Neuronal stem cell (in vitro differentiated cells): ENCODE measurements around the gene REN. TPM values are rescaled to one million over a fixed set of nuclear protein-coding genes. Genes with fewer than 3 reads are reported as not detected.

ENCODE experiments used
- DNase-seq: peaks from one replicate; pipeline ENCODE4 v3.0.0-alpha.2; 2013; ENCODE audit warnings: low spot score
- H2AFZ ChIP-seq: one replicate; pipeline ENCODE4 v1.6.1; 2013; ENCODE audit warnings: mild to moderate bottlenecking, low read length, inconsistent platforms
- H2AK5ac ChIP-seq: 2 replicates; pipeline ENCODE4 v1.6.1; 2013; ENCODE audit warnings: low read depth, mild to moderate bottlenecking, inconsistent platforms, low read length, moderate library complexity, mixed read lengths
- H2BK120ac ChIP-seq: 2 replicates; pipeline ENCODE4 v1.6.1; 2013; ENCODE audit warnings: low read depth, mild to moderate bottlenecking, inconsistent platforms, low read length, moderate library complexity, mixed read lengths
- H2BK12ac ChIP-seq: one replicate; pipeline ENCODE4 v1.6.1; 2013; ENCODE audit warnings: low read length, inconsistent platforms
- H2BK15ac ChIP-seq: 2 replicates; pipeline ENCODE4 v1.6.1; 2013; ENCODE audit warnings: mild to moderate bottlenecking, low read length, inconsistent platforms, mixed read lengths
- H2BK5ac ChIP-seq: one replicate; pipeline ENCODE4 v1.6.1; 2013; ENCODE audit warnings: inconsistent platforms, mild to moderate bottlenecking, low read length, moderate library complexity
- H3K14ac ChIP-seq: one replicate; pipeline ENCODE4 v1.6.1; 2013; ENCODE audit warnings: low read length, inconsistent platforms
- H3K18ac ChIP-seq: 2 replicates; pipeline ENCODE4 v1.6.1; 2013; ENCODE audit warnings: low read length, inconsistent platforms
- H3K23ac ChIP-seq: 2 replicates; pipeline ENCODE4 v1.6.1; 2013; ENCODE audit warnings: low read depth, mild to moderate bottlenecking, mixed read lengths, low read length, inconsistent platforms; ENCODE audit not compliant: poor library complexity
- H3K27ac ChIP-seq: replicated peaks from 3 replicates; pipeline ENCODE4 v1.5.1; 2013; ENCODE audit warnings: low read length, inconsistent platforms
- H3K27me3 ChIP-seq, 3 experiments: 2 replicates each; pipeline ENCODE4 v1.6.1; 2013; ENCODE audit warnings: low read length in 3 of 3, mild to moderate bottlenecking in 2 of 3, inconsistent platforms in 1 of 3, low read depth in 1 of 3, mixed read lengths in 1 of 3, moderate library complexity in 1 of 3; ENCODE audit not compliant: control insufficient read depth in 3 of 3, insufficient read depth in 3 of 3
- H3K36me3 ChIP-seq, 2 donors: replicated peaks in 1 of 2; 2 replicates each; pipeline ENCODE4 v1.6.1; 2013; ENCODE audit warnings: low read length in 2 of 2; ENCODE audit not compliant: control insufficient read depth in 2 of 2, insufficient read depth in 2 of 2
- H3K4ac ChIP-seq: 2 replicates; pipeline ENCODE4 v1.6.1; 2013; ENCODE audit warnings: inconsistent platforms, mild to moderate bottlenecking, low read length, moderate library complexity
- H3K4me1 ChIP-seq, 2 donors: 1 replicate in 1 of 2; 2 replicates in 1 of 2; pipeline ENCODE4 v1.6.1; 2013; ENCODE audit warnings: low read length in 2 of 2, low read depth in 1 of 2; ENCODE audit not compliant: control insufficient read depth in 2 of 2, insufficient read depth in 1 of 2
- H3K4me2 ChIP-seq: one replicate; pipeline ENCODE4 v1.6.1; 2013; ENCODE audit warnings: mild to moderate bottlenecking, low read length, inconsistent platforms; ENCODE audit not compliant: insufficient read depth, poor library complexity, severe bottlenecking
- H3K4me3 ChIP-seq, 2 donors: 2 replicates each; pipeline ENCODE4 v1.5.1; 2013; ENCODE audit warnings: low read length in 2 of 2, mild to moderate bottlenecking in 2 of 2, inconsistent platforms in 1 of 2, moderate library complexity in 1 of 2
- H3K79me1 ChIP-seq: one replicate; pipeline ENCODE4 v1.6.1; 2013; ENCODE audit warnings: low read depth, mild to moderate bottlenecking, inconsistent platforms, low read length, moderate library complexity
- H3K9ac ChIP-seq: one replicate; pipeline ENCODE4 v1.6.1; 2013; ENCODE audit warnings: mild to moderate bottlenecking, low read depth, low read length, inconsistent platforms; ENCODE audit not compliant: poor library complexity
- H3K9me3 ChIP-seq, 2 donors: replicated peaks in 1 of 2; 2 replicates each; pipeline versions ENCODE3 to v1.6.1; 2013; ENCODE audit warnings: low read length in 2 of 2, mild to moderate bottlenecking in 2 of 2, inconsistent platforms in 1 of 2, low read depth in 1 of 2, mixed read lengths in 1 of 2, moderate library complexity in 1 of 2; ENCODE audit not compliant: control insufficient read depth in 2 of 2, insufficient read depth in 1 of 2
- H4K8ac ChIP-seq: one replicate; pipeline ENCODE4 v1.6.1; 2013; ENCODE audit warnings: low read depth, mild to moderate bottlenecking, inconsistent platforms, low read length, moderate library complexity
- H4K91ac ChIP-seq: one replicate; pipeline ENCODE4 v1.6.1; 2013; ENCODE audit warnings: low read length, low read depth, mild to moderate bottlenecking, inconsistent platforms; ENCODE audit not compliant: poor library complexity
- WGBS, 2 donors: extraction: QIAGEN DNeasy Blood & Tissue Kit; methylation state at CpG; one replicate each; pipeline ENCODE4 v1.1.7; 2013; ENCODE audit warnings: missing lambda C conversion rate in 2 of 2, mixed read lengths in 1 of 2; ENCODE audit not compliant: insufficient read length in 2 of 2, insufficient replicate concordance in 1 of 2; ENCODE audit errors: extremely low coverage in 2 of 2; 5-methylcytosine and 5-hydroxymethylcytosine counted together
- polyA plus RNA-seq, 2 experiments: library from polyadenylated mRNA; stranded (reverse); fragments of 200-250 nt; gene quantifications; one replicate each; pipeline ENCODE4 v1.2.3, GENCODE V29; 2013

Gene REN
- polyA plus RNA-seq (2013, experiment 1 of 2) = not detected
- not detected for polyA plus RNA-seq (2013, experiment 2 of 2)

- no peaks in the 10 kb centered on the region for H3K36me3 ChIP-seq
- no peak within 1 kb of the TSS for H2AK5ac ChIP-seq
- H3K9me3 ChIP-seq = peaks cover 2 to 18% of the 10 kb centered on the region in 2 donors
- no peak within 1 kb of the TSS for H3K27ac ChIP-seq
- no peak for DNase-seq
- H2AFZ ChIP-seq = no peak within 1 kb of the TSS
- no peak within 1 kb of the TSS for H3K18ac ChIP-seq
- H2BK15ac ChIP-seq = no peak within 1 kb of the TSS
- H3K9ac ChIP-seq = no peak within 1 kb of the TSS
- no peak within 1 kb of the TSS for H3K4me3 ChIP-seq
- H3K4me2 ChIP-seq = no peak within 1 kb of the TSS
- H4K8ac ChIP-seq = no peak within 1 kb of the TSS
- H3K79me1 ChIP-seq = no peaks in the 10 kb centered on the region
- no peak within 1 kb of the TSS for H3K14ac ChIP-seq
- H2BK120ac ChIP-seq = no peak within 1 kb of the TSS
- H2BK5ac ChIP-seq = no peak within 1 kb of the TSS
- peaks cover 0 to 23% (median 0%) of the 10 kb centered on the region in 3 experiments for H3K27me3 ChIP-seq
- H2BK12ac ChIP-seq = no peak within 1 kb of the TSS
- H3K4me1 ChIP-seq = no peaks in the 10 kb centered on the region
- H3K4ac ChIP-seq = no peak within 1 kb of the TSS
- no CpG with 5 or more reads among the region's 5 CpGs for WGBS, 2 donors
- no peak within 1 kb of the TSS for H4K91ac ChIP-seq
- no peak within 1 kb of the TSS for H3K23ac ChIP-seq
Measured at GRCh38 chr1:204166219-204166618, at the start of gene REN. Gene REN (minus strand): TSS chr1:204166337. CDS start chr1:204166293, 44 bp downstream.

- no peaks in the 10 kb centered on the region for H3K79me1 ChIP-seq
- DNase-seq = peak; percentile 55
- H2AFZ ChIP-seq = peak within 1 kb of the TSS; percentile 55
- peak within 1 kb of the TSS; percentile 66 for H3K4me2 ChIP-seq
- no peak within 1 kb of the TSS for H4K91ac ChIP-seq
- no peak within 1 kb of the TSS for H3K14ac ChIP-seq
- no peaks in the 10 kb centered on the region for H3K9me3 ChIP-seq
- H2BK120ac ChIP-seq = no peak within 1 kb of the TSS
- H2BK5ac ChIP-seq = no peak within 1 kb of the TSS
- H4K8ac ChIP-seq = no peak within 1 kb of the TSS
- H3K36me3 ChIP-seq = no peaks in the 10 kb centered on the region
- no peaks in the 10 kb centered on the region for H3K4me1 ChIP-seq
- H2BK12ac ChIP-seq = no peak within 1 kb of the TSS
- peaks cover 0 to 16% (median 3%) of the 10 kb centered on the region in 3 experiments for H3K27me3 ChIP-seq
- peak within 1 kb of the TSS in 1 of 2 donors; percentile 58 for H3K4me3 ChIP-seq
- peak within 1 kb of the TSS; percentile 22 for H2AK5ac ChIP-seq
- no peak within 1 kb of the TSS for H3K27ac ChIP-seq
- no peak within 1 kb of the TSS for H3K9ac ChIP-seq
- no peak within 1 kb of the TSS for H3K4ac ChIP-seq
- H2BK15ac ChIP-seq = peak within 1 kb of the TSS; percentile 33
- no CpG with 5 or more reads among the region's 41 CpGs for WGBS, 2 donors
- peak within 1 kb of the TSS; percentile 70 for H3K23ac ChIP-seq
- peak within 1 kb of the TSS; percentile 79 for H3K18ac ChIP-seq
Measured at GRCh38 chr1:204213668-204214662, 47.8 kb upstream of the REN start, which contains the start of gene GOLT1A. Gene GOLT1A (minus strand): TSS chr1:204213988. CDS start chr1:204213906, 82 bp downstream.

DNA sequence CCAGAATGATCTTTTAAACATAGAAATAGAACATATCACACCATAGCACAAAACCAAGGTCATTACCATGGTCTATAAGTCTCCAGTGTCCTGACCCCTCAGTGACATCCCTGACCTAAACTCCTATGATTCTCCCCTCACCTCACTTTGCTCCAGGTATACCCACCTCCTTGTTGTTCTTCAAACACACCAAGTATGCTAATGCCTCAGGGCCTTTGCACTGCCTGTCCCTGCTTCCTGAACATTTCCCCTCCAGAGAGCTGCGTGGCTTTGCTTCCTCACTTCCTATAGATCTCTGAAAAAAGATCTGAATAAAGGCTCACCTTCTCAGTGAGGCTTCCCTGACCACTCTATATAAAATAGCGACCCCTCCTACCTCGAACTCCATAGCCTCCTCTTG lies 46.6 kb upstream of the REN start:
- H3K23ac ChIP-seq = no peak overlapping the region
- H3K4me1 ChIP-seq = no peaks in the 10 kb centered on the region
- no peak overlapping the region for H2AK5ac ChIP-seq
- no peak overlapping the region for H3K4me2 ChIP-seq
- H2BK120ac ChIP-seq = no peak overlapping the region
- no peak for DNase-seq
- H3K4ac ChIP-seq = no peak overlapping the region
- H3K79me1 ChIP-seq = no peaks in the 10 kb centered on the region
- H3K14ac ChIP-seq = no peak overlapping the region
- H4K8ac ChIP-seq = no peak overlapping the region
- no peaks in the 10 kb centered on the region for H3K9me3 ChIP-seq
- no peak overlapping the region for H3K9ac ChIP-seq
- H3K36me3 ChIP-seq = no peaks in the 10 kb centered on the region
- no peak overlapping the region for H3K27ac ChIP-seq
- no peak overlapping the region for H2BK15ac ChIP-seq
- H3K4me3 ChIP-seq = no peak overlapping the region
- no peak overlapping the region for H4K91ac ChIP-seq
- H2AFZ ChIP-seq = no peak overlapping the region
- peaks cover 0 to 18% (median 3%) of the 10 kb centered on the region in 3 experiments for H3K27me3 ChIP-seq
- no CpG with 5 or more reads among the region's 3 CpGs for WGBS, 2 donors
- no peak overlapping the region for H2BK12ac ChIP-seq
- no peak overlapping the region for H2BK5ac ChIP-seq
- H3K18ac ChIP-seq = no peak overlapping the region

DNA sequence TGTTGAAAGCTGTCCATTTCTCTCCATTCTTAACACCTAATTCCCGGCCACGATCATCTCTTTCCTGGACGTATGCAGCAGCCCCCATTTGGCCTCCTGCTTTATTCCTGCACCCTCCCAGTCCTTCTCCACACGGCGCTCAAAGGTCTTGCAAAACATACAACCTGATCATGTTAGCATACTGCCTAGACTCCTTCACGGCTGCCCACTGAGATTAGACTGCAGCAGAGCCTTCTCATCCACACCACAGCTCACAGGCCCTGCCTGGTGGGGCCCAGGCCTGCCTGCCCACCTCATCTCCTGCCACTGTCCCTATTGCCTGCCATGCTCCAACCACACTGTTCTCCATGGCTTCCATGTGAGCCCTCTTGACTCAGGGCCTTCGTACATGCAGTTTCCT lies 44.9 kb upstream of the REN start:
- Histone ChIP-seq H2BK12ac (no peak overlapping the region), H3K9me3 (no peaks in the 10 kb centered on the region), H3K14ac (no peak overlapping the region), H4K91ac (no peak overlapping the region), H3K36me3 (no peaks in the 10 kb centered on the region), H2AFZ (no peak overlapping the region), H2BK5ac (no peak overlapping the region), H2BK15ac (no peak overlapping the region), H3K79me1 (no peaks in the 10 kb centered on the region), H3K9ac (no peak overlapping the region), H4K8ac (no peak overlapping the region), H3K18ac (no peak overlapping the region), H3K4ac (no peak overlapping the region), H3K27ac (no peak overlapping the region), H3K27me3 (peaks cover 0 to 32% (median 3%) of the 10 kb centered on the region in 3 experiments), H3K23ac (no peak overlapping the region), H2BK120ac (no peak overlapping the region), H3K4me1 (no peaks in the 10 kb centered on the region), H3K4me2 (no peak overlapping the region), H3K4me3 (no peak overlapping the region), H2AK5ac (no peak overlapping the region)
- DNase-seq = no peak
- WGBS, 2 donors = no CpG with 5 or more reads among the region's 7 CpGs
